ENCODE measurements around the gene NSUN4. TPM values are rescaled to one million over a fixed set of nuclear protein-coding genes. Genes with fewer than 3 reads are reported as not detected.

The NSUN4 gene
- total RNA-seq, 2 experiments from 2014 or later, result 34.9 to 36.7 TPM

DNA sequence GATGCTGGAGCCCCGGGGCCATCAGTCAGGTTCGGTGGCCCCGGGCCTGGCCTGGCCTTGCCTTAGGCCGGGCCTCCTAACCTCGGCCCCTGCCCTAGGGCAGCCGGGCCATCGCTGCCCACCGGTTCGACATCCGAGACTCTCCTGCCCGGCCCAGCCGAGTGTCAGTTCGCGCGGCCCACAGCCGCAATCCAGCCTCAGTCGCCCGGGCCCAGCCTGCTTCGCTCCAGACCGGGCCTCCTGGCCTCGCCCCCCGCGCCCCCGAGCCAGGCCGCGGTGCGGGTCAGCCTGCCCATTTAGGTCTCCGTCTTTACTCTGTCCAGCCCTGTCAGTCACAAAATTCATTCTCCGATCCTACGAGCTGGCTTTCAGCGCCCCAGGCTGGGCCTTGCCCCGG lies 38.0 kb upstream of the NSUN4 start:
- Histone ChIP-seq H3K9me3 (ENCODE audit: control insufficient read depth in 1 of 2, insufficient read depth in 1 of 2, low read length in 2 of 2) (no peaks in the 10 kb centered on the region), H3K27me3 (ENCODE audit: control insufficient read depth in 1 of 2, insufficient read depth in 2 of 2, low read length in 2 of 2) (no peaks in the 10 kb centered on the region), H3K36me3 (ENCODE audit: insufficient read depth, low read length) (peaks cover 6% of the 10 kb centered on the region), H3K4me1 (ENCODE audit: insufficient read depth, low read length) (peaks cover 58% of the 10 kb centered on the region), H3K27ac (ENCODE audit: low read depth in 1 of 2, low read length in 2 of 2) (peak overlapping the region; percentile 69 to 91), H3K4me3 (ENCODE audit: low read length) (peak overlapping the region; percentile 98)
- Mint-ChIP-seq H3K27ac (peak overlapping the region; percentile 98), H3K4me1 (ENCODE audit: low read depth) (peaks cover 58% of the 10 kb centered on the region), H3K36me3 (ENCODE audit: low read depth) (peaks cover 32% of the 10 kb centered on the region), H3K27me3 (no peaks in the 10 kb centered on the region), H3K4me3 (peak overlapping the region; percentile 100), H3K9me3 (no peaks in the 10 kb centered on the region)
- intact Hi-C loops (cut with DNase I, micrococcal nuclease), result loop anchor here (1.0 to 10.0 kb wide), 8 partner anchors 38 to 1628 kb away; partner anchors contain the start of genes NSUN4 (in 2 of the 2), RAD54L (in 2 of the 2), ARMH1 (in 1 of the 2) and GPBP1L1 (in 1 of the 2)
- ATAC-seq (ENCODE audit: poor library complexity) (peak; percentile 3), DNase-seq (peak in 9 of 14 experiments; percentile 3 to 60 (median 19))
- CTCF ChIA-PET, result interaction anchor here (0.6 to 2.8 kb wide), 6 partner anchors 16 to 302 kb away, joined by 3 to 29 read pairs (median 4); partner anchors contain the start of genes MKNK1 and NSUN4
- POLR2A ChIA-PET, result interaction anchor here (0.6 to 2.7 kb wide), 17 partner anchors 8 to 1031 kb away, joined by 3 to 42 read pairs (median 4); partner anchors contain the start of genes CMPK1, GPBP1L1, MKNK1 and NSUN4
- TF ChIP-seq CTCF (IDR thresholded peaks at IDR 0.05), result no peak

- POLR2A ChIA-PET, result interaction anchor here (0.6 to 2.7 kb wide), 23 partner anchors 9 to 1031 kb away, joined by 3 to 42 read pairs (median 4); partner anchors contain the start of genes CMPK1, GPBP1L1, MKNK1 and NSUN4
- no peaks in the 10 kb centered on the region for H3K27me3 ChIP-seq (ENCODE audit: control insufficient read depth in 1 of 2, insufficient read depth in 2 of 2, low read length in 2 of 2)
- H3K9me3 ChIP-seq (ENCODE audit: control insufficient read depth in 1 of 2, insufficient read depth in 1 of 2, low read length in 2 of 2), result no peaks in the 10 kb centered on the region
- no peaks in the 10 kb centered on the region for H3K36me3 ChIP-seq (ENCODE audit: insufficient read depth, low read length)
- Mint-ChIP-seq H3K27ac (peak within 1 kb of the TSS; percentile 98), H3K27me3 (no peaks in the 10 kb centered on the region), H3K36me3 (ENCODE audit: low read depth) (peaks cover 35% of the 10 kb centered on the region), H3K9me3 (no peaks in the 10 kb centered on the region), H3K4me1 (ENCODE audit: low read depth) (peaks cover 58% of the 10 kb centered on the region), H3K4me3 (peak within 1 kb of the TSS; percentile 100)
- H3K4me1 ChIP-seq (ENCODE audit: insufficient read depth, low read length), result peaks cover 60% of the 10 kb centered on the region
- H3K27ac ChIP-seq (ENCODE audit: low read depth in 1 of 2, low read length in 2 of 2), result peak within 1 kb of the TSS; percentile 69 to 91
- peak; percentile 89 to 97 (median 92) for DNase-seq
- ATAC-seq (ENCODE audit: poor library complexity), result peak; percentile 89
- CTCF ChIA-PET, result interaction anchor here (0.6 to 2.8 kb wide), 6 partner anchors 17 to 301 kb away, joined by 3 to 29 read pairs (median 4); partner anchors contain the start of genes MKNK1 and NSUN4
- TF ChIP-seq CTCF (IDR thresholded peaks at IDR 0.05), result no peak
- H3K4me3 ChIP-seq (ENCODE audit: low read length), result peak within 1 kb of the TSS; percentile 98
- intact Hi-C loops (cut with DNase I, micrococcal nuclease), result loop anchor here (1.0 to 10.0 kb wide), 8 partner anchors 37 to 1628 kb away; partner anchors contain the start of genes NSUN4 (in 2 of the 2), RAD54L (in 2 of the 2), ARMH1 (in 1 of the 2) and GPBP1L1 (in 1 of the 2)
Measured at GRCh38 chr1:46303038-46303871, 37.4 kb upstream of the NSUN4 start, which contains the start of the genes LRRC41 and UQCRH. TSS of gene LRRC41 (minus strand) at chr1:46303616. CDS start at chr1:46303322, 294 bp downstream. TSS of gene UQCRH (plus strand) at chr1:46303698. CDS start at chr1:46303767, 69 bp downstream.

DNA sequence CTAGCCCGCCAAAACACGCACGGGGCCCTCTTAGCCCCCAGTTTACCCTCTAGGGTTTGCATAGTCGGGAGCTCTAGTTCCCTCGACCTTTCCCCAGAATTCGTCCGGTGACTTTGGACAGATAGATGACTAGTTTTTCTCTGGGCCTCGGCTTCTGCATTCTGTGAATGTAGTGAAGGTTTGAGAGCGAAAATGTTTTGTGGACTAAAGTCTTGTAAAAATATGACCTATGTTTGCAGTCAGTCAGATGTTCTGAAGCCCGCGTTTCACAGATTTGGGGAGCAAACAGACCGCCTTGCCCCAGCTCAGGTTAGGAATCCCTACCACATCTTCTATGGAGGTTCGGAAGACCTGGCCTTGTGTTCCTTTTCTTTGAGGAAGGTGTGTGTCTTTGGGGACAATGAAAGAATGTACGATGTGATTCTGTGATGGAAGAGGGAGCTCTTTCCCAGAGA lies 36.7 kb upstream of the NSUN4 start:
- POLR2A ChIA-PET, result interaction anchor here (0.6 to 2.7 kb wide), 13 partner anchors 10 to 1030 kb away, joined by 3 to 42 read pairs (median 4); partner anchors contain the start of genes CMPK1, MKNK1, NSUN4 and RAD54L
- H3K4me1 ChIP-seq (ENCODE audit: insufficient read depth, low read length), result peaks cover 61% of the 10 kb centered on the region
- DNase-seq, result peak in 3 of 14 experiments; percentile 4 to 23 (median 21)
- Mint-ChIP-seq H3K36me3 (ENCODE audit: low read depth) (peaks cover 38% of the 10 kb centered on the region), H3K4me3 (peak overlapping the region; percentile 100), H3K27ac (peak overlapping the region; percentile 98), H3K4me1 (ENCODE audit: low read depth) (peaks cover 59% of the 10 kb centered on the region), H3K27me3 (no peaks in the 10 kb centered on the region), H3K9me3 (no peaks in the 10 kb centered on the region)
- ATAC-seq (ENCODE audit: poor library complexity), result no peak
- no peaks in the 10 kb centered on the region for H3K36me3 ChIP-seq (ENCODE audit: insufficient read depth, low read length)
- peak overlapping the region; percentile 69 to 91 for H3K27ac ChIP-seq (ENCODE audit: low read depth in 1 of 2, low read length in 2 of 2)
- H3K4me3 ChIP-seq (ENCODE audit: low read length), result peak overlapping the region; percentile 98
- intact Hi-C loops (cut with DNase I, micrococcal nuclease), result loop anchor here (1.0 to 10.0 kb wide), 8 partner anchors 36 to 1629 kb away; partner anchors contain the start of genes NSUN4 (in 2 of the 2), RAD54L (in 2 of the 2), ARMH1 (in 1 of the 2) and GPBP1L1 (in 1 of the 2)
- H3K9me3 ChIP-seq (ENCODE audit: control insufficient read depth in 1 of 2, insufficient read depth in 1 of 2, low read length in 2 of 2), result no peaks in the 10 kb centered on the region
- CTCF ChIA-PET, result interaction anchor here (1.0 to 2.8 kb wide), 4 partner anchors 37 to 300 kb away, joined by 3 to 29 read pairs (median 10); partner anchors contain the start of genes MKNK1 and NSUN4
- no peak for TF ChIP-seq CTCF (IDR thresholded peaks at IDR 0.05)
- H3K27me3 ChIP-seq (ENCODE audit: control insufficient read depth in 1 of 2, insufficient read depth in 2 of 2, low read length in 2 of 2), result no peaks in the 10 kb centered on the region
